ENCODE measurements around the gene ADGRE1.
"Not testable (repeated sequence)": the region's sequence is repeated elsewhere in the genome, so short reads cannot be mapped to it uniquely, and the experiment has no call there.

ADGRE1 gene, protein sequence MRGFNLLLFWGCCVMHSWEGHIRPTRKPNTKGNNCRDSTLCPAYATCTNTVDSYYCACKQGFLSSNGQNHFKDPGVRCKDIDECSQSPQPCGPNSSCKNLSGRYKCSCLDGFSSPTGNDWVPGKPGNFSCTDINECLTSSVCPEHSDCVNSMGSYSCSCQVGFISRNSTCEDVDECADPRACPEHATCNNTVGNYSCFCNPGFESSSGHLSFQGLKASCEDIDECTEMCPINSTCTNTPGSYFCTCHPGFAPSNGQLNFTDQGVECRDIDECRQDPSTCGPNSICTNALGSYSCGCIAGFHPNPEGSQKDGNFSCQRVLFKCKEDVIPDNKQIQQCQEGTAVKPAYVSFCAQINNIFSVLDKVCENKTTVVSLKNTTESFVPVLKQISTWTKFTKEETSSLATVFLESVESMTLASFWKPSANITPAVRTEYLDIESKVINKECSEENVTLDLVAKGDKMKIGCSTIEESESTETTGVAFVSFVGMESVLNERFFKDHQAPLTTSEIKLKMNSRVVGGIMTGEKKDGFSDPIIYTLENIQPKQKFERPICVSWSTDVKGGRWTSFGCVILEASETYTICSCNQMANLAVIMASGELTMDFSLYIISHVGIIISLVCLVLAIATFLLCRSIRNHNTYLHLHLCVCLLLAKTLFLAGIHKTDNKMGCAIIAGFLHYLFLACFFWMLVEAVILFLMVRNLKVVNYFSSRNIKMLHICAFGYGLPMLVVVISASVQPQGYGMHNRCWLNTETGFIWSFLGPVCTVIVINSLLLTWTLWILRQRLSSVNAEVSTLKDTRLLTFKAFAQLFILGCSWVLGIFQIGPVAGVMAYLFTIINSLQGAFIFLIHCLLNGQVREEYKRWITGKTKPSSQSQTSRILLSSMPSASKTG

DNA sequence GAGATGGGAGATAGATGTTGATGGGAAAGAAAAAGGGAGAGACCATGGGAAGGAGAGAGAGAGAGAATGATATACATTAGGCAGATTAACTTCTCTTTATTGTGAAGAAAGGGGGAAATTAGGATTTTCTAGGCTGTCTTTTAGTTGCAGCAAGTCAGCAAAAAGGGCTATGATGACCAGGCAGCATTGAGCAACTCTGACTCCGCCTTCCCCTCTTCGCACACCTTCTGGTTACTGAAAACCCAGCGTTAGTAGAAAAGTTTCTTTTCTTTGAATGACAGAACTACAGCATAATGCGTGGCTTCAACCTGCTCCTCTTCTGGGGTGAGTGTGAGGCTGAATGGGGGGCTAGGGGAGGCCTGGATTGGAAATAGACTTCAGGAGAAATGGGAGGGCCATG, at the start of gene ADGRE1:
Gene ADGRE1, plus strand, starts transcription at position 264 of the 400 bp plus-strand sequence. Its CDS starts 30 bp downstream, at position 294.
- no peak for DNase-seq

DNA sequence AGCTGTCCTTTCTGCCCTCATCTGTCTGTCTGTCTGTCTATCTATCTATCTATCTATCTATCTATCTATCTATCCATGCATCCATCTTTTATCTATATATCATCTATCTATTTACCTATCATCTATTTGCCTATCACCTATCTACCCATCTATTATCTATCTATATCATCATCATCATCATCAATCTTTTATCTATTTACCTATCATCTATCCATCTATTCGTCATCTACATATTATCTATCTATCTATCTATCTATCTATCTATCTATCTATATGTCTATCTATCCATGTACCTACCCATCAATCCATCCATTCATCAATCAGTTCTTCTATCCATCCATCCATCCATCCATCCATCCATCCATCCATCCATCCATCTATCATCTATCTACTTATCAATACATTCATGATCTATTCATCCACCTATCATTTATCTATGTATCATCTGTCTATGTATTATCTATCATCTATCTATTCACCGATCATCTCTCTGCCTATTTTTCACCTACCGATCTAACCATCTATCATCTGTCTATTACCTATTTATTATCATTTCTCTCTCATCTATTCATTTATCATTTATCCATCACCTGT, 49.2 kb upstream of the ADGRE1 start:
- no peak for DNase-seq

DNA sequence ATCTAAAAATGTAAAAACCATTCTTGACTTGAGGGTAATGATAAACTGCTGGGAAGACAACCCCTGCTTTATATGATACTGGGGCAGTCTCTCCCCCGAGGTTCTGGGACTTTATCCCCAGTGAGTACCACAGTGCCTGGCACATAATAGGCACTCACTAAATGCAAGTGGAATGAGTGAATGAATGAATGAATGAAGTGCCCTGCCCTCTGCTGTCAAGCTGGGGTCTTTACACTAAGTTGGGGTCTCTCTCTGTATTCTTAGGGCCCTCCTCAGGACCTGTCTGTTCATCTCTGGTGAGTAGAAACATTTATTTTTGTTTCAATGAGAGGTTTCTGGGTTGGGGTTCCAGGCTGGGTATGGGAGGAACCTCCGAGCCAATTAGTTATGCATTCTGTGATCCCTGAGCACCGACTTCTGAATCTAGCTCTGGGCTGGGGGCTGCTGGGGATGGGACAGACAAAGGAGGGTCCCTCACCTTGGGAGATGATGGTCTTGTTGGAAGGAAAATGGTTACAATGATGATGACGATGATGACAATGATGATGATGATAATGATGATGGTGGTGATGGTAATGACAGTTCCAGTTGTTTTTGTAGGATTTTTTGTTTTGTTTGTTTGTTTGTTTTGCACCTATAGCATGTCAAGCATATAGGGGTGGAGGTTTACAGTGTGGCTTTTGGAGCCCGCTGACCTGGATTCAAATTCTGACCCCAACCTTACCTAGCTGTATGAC, 44.3 kb upstream of the ADGRE1 start:
- DNase-seq, result no peak

DNA sequence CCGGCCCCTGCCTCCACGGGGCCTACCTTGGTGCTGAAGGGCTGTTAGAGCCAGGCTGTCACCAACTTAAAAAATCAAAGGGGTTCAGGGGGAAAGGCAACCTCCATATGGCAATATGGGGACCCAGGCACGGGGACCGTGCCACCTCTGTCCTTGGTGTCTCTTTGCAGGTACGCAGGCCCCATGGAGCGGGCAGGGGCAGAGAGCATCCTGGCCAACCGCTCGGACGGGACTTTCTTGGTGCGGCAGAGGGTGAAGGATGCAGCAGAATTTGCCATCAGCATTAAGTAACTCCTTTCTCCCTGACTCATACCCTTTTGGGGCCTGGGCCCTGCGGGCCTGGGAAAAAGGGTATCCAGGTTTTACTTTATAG, 39.6 kb upstream of the ADGRE1 start:
- DNase-seq, result no peak

DNA sequence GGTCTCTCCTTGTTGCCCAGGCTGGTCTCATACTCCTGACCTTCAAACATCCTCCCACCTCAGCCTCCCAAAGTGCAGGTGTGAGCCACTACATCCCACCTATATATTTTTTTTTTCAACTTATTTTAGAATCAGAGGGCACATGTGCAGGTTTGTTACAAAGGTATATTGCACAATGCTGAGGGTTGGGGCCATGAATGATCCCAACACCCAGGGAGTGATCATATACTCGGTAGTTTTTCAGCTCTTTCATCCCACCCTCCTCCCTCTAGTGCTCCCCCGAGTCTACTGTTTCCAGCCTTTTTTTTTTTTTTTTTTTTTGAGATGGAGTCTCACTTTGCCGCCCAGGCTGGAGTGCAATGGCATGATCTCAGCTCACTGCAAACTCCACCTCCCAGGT, 38.4 kb upstream of the ADGRE1 start:
- DNase-seq, result no peak

DNA sequence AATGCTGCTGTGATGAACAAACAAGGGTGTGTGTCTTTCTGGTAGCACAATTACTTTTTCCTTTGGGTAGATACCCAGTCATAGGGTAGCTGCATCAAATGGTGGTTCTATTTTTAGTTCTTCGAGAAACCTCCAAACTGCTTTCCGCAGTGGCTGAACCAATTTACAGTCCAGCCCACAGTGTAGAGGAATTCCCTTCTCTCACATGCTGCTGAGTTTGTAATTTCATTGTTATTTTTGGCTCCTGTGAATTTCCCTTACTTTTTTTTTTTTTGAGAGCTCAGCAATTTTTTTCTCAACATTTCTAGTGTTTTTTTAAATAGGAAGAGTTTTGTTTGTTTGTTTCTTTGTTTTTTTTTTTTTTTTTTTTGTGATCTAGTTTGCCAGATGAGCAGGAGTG, 37.5 kb upstream of the ADGRE1 start:
- DNase-seq, result no peak

DNA sequence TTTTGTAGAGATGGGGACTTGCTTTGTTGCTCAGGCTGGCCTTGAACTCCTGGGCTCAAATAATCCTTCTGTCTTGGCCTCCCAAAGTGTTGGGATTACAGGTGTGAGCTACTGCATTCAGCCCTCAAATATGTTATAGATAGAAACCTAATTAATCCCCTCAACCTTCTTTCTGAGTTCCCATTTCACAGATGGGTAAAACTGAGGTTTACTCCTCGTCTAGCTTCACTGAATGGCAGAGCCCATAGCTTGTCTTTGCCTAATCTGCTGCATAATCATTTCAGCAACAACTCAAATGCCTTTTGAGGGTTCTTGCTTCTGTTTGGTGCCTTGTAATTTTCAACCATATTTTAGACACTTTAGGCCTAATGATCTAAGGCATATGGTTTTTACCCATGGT, 36.0 kb upstream of the ADGRE1 start:
- DNase-seq, result no peak

DNA sequence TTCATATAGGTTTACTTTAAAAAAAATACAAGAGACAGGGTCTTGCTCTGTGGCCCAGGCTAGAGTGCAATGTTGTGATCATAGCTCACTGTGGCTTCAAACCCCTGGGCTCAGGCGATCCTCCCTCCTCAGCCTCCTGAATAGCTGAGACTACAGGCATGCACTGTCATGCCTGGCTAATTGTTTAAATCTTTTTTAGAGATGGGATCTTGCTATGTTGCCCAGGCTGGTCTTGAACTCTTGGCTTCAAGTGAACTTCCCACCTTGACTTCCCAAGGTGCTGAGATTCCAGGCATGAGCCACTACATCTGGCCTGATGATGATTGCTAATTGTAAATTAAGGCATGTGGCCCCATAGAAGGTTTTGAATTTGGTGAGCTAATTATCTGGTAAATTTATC, 35.4 kb upstream of the ADGRE1 start:
- no peak for DNase-seq

DNA sequence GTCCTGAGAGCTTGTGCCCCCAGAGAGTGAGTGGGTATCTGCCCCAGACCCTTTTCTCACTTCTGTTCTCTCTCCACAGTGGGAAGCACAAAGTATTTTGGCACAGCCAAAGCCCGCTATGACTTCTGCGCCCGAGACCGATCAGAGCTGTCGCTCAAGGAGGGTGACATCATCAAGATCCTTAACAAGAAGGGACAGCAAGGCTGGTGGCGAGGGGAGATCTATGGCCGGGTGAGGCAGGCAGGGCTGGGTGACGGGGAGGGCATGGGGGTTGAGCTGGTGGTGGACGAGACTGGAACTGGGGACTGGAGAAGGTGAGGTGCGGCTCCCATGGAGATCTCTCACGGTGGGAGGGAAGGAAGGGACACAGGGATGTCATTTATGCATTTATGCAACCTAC, 33.5 kb upstream of the ADGRE1 start:
- DNase-seq, result no peak

DNA sequence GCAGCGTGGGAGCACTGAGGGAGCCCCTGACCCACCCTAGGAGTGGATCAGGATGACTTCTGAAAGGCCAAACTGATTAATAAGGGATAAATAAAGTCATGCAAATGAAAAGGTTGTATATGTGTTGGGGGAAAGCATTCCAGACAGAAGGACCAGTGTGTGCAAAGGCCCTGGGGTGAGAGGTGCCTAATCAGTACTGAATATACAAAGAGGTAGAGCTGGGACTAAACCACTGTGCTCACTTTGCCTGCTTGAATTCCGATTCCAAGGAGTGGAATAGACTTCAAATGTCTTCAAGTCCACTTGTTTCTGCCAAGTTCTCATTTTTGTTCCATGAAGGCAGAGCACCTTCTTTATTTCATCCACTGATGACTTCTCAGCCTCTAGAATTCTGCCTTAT, 32.6 kb upstream of the ADGRE1 start:
- DNase-seq, result no peak

DNA sequence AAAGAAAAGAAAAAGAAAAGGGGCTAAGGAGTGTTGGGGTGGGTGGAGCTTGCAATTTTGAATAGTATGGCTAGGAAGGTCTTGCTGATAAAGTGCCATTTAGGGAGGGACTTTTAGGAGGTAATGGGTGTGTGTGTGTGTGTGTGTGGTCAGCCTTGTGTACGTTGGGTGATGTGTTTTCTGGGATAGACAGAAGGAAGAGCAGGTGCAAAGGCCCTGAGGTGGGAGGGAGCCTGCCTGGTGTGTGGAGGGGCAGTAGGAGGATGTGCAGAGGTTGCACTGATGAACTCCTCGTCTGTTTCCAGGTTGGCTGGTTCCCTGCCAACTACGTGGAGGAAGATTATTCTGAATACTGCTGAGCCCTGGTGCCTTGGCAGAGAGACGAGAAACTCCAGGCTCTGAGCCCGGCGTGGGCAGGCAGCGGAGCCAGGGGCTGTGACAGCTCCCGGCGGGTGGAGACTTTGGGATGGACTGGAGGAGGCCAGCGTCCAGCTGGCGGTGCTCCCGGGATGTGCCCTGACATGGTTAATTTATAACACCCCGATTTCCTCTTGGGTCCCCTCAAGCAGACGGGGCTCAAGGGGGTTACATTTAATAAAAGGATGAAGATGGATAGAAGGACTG, 30.5 kb upstream of the ADGRE1 start:
- DNase-seq, result no peak

DNA sequence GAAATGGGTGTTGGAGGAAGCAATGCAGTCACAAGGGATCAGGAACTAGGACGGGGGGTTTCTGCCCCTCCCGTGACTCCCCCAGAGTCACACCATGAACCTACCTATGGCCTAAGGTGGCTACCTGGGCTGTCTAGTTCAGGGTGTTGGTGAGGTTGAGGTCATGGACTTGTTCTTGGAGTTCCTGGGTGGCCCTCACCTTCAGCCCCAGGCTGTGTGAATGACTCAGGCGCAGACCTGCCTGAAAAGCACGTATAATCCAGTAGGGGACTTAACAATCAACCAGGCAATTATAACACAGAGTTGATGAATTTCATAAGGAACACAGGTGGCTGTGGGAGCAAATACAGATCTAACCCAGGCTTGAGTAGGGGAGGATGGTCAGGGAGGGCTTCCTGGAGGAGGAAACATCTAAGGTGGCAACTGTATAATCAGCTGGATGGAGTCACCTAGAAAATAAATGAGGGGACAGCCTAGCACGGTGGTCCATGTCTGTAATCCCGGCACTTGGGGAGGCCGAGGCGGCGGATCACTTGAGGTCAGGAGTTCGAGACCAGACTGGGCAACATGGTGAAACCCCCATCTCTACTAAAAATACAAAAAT, 25.6 kb upstream of the ADGRE1 start:
- DNase-seq, result no peak

DNA sequence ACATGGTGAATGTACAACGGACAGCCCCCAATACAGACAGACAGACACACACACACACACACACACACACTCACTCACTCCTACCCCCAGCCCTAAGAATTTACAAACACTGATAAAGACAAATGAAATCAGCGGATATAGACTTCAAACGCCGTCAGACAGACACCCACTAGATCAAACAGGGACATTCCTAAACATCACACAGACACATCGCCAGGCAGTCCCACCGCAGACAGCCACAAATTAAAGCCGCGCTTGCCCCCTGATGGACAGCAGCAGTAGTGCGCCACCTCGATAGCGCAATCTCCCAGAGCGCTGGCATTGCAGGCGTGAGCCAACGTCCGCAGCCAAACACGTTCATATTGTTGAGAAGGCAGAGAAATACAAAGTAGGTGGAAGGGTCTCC, 24.7 kb upstream of the ADGRE1 start:
- DNase-seq, result no peak

DNA sequence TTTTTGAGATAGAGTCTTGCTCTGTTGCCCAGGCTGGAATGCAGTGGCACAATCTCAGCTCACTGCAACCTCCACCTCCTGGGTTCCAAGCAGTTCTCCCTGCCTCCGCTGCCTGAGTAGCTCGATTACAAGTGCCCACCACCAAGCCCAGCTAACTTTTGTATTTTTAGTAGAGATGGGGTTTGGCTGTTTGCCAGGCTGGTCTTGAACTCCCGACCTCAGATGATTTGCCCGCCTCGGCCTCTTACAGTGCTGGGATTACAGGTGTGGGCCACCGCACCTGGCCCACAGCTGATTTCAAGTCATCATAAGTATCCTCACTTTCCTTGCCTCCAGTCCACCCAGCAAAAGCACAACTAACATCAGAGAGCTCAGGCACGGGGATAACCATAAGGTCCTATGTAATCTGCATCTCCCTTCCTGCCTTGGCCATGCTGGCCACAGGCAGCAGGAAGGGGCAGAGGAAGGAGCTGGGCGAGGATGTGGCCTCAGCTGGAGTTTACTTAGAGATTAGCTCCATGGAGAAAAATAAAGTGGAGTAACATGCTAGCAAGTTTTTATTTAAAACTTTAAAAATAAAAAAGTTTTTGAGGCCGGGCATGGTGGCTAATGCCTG, 22.9 kb upstream of the ADGRE1 start:
- no peak for DNase-seq

DNA sequence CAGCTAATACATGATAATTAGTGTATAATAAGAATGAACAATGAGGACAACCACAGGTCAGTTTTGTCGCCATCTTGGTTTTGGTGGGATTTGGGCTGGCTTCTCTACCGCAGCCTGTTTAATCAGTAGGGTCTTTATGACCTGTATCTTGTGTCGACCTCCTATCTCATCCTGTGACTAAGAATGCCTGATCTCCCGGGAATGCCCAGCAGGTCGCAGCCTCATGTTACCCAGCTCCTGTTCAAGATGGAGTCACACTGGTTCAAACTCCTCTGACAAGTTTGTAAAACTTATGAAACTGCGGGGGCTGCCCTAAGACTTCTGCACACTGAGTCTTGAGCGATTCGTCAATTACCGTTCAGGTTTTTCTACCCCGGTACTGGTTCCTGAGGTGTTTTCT, 21.5 kb upstream of the ADGRE1 start:
- DNase-seq, result no peak

DNA sequence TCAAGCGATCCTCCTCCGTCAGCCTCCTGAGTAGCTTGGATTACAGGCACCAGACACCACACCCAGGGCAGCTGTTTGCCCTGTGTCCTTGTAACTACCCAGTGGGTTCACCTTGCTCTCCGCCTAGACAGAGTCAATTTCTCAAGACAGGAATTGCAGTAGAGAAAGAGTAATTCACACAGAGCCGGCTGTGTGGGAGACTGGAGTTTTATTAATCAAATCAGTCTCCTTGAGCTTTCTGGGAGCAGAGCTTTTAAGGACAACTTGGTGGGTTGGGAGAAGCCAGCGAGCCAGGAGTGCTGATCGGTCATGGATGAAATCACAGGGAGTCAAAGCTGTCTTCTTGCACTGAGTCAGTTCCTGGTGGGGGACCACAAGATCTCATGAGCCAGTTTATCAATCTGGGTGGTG, 20.6 kb upstream of the ADGRE1 start:
- no peak for DNase-seq

DNA sequence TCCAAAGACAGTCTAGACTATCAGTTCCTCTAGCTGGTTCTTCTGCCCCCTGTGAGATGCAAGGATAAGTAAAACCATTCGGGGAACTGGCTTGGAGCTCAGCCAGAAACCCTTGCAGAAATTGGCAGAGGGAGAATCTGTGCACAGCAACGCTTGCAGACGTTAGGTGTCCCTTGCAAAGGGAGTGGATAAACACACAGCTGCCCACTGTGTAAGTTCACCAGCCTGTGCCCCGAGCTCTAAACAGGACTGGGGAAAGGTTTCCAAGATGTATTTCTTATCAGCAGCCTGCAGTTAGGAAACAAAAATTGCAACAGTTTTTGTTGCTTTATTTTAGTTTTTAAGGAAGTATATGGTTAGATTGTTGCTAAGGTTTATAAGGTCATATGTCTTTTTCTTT, 19.0 kb upstream of the ADGRE1 start:
- no peak for DNase-seq

DNA sequence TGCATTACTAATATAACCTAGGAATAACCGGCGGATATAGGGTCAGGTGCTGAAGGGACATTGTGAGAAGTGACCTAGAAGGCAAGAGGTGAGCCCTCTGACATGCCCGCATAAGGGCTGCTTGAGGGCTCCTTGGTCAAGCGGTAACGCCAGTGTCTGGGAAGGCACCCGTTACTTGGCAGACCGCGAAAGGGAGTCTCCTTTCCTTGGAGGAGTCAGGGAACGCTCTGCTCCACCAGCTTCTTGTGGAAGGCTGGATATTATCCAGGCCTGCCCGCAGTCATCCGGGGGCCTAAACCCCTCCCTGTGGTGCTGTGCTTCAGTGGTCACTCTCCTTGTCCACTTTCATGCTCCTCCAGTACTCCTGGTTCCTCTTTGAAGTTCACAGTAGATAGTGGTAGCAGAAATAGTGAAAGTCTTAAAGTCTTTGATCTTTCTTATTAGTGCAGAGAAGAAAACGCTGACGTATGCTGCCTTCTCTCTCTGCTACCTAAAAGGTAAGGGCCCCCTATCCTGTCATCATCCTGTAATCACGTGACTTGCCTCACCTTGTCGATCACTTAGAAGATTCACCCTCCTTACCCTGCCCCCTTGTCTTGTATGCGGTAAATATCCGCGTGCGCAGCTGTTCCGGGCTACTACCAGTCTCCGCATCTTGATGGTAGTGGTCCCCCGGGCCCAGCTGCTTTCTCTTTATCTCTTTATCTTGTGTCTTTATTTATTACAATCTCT, 18.1 kb upstream of the ADGRE1 start:
- not testable (repeated sequence) for DNase-seq

DNA sequence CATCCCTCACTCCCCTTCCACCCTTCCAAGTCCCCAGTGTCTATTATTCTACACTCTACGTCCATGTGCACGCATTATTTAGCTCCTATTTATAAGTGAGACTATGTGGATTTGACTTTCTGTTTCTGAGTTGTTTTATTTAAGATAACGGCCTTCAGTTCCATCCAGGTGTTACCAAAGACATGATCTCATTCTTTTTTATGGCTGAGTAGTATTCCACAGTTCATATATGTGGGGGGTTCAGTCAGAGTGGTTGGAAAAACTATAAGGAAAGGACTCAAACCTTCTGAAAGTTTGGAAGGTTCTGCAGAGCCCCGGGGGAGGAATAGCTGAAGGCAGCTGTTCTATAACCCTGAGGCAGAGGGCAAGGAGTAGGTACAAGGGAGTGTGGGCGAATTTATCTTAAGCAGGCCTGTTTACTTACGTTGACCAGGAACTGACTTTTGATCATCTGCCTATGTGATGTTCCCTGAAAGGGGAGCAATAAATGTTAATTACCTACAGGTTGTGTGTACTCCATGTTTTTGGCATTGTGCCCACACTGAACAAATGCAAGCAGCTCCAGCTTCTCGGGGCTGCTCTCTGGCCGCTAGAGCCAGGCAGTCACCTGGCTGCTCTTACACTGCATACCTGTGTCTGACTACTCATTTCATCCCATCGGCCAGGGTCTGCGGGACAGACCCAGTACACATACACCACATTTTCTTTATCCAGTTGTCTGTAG, 13.5 kb upstream of the ADGRE1 start:
- no peak for DNase-seq

DNA sequence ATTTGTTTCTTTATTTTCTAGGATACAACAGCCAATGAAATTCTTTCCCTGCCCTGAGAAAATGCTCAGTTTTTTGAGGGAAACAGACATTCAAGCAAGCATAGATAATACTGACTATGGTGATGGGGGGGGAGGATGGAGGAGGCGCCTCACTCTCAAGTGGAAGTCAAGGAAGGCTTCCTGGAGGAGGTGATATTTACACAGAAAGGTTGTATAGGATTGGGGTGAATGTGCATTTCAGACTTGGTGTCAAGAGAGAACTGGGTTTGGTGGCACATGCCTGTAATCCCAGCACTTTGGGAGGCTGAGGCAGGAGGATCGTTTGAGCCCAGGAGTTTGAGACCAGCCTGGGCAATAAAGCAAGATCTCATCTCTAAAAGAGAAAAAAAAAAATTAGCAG, 12.2 kb upstream of the ADGRE1 start:
- DNase-seq, result no peak
